Tongue (tissue), 2 donors: Measurements from ENCODE around the gene OR9G4. TPM values are rescaled to one million over a fixed set of nuclear protein-coding genes. Genes with fewer than 3 reads are reported as not detected.
A peak's percentile ranks its signal among the peaks of the same experiment; 100 is the strongest.

Experiments
- DNase-seq: peaks from one replicate; pipeline ENCODE4 v3.0.0-alpha.2; 2015
- total RNA-seq: library from RNA; depleted of rRNA; stranded (reverse); fragments of >200 nt; gene quantifications from one replicate; pipeline ENCODE4 v1.2.3, GENCODE V29; 2014

OR9G4 gene
- not detected for total RNA-seq

GRCh38 chr11:56748597-56748996 lies at the start of gene OR9G4:
Gene OR9G4 (minus strand): TSS chr11:56748697. CDS start chr11:56743766, 4,931 bp downstream.
- DNase-seq, result no peak

GRCh38 chr11:56783448-56784041 lies 35.0 kb upstream of the OR9G4 start:
- peak; percentile 57 for DNase-seq

- DNase-seq, result no peak
Measured at GRCh38 chr11:56782167-56782847, 33.8 kb upstream of the OR9G4 start.

GRCh38 chr11:56776809-56777208 lies 28.3 kb upstream of the OR9G4 start:
- no peak for DNase-seq

GRCh38 chr11:56764976-56765375 lies 16.5 kb upstream of the OR9G4 start:
- no peak for DNase-seq

- no peak for DNase-seq
Measured at GRCh38 chr11:56751480-56751879, 3.0 kb upstream of the OR9G4 start.

GRCh38 chr11:56750190-56750589 lies 1.7 kb upstream of the OR9G4 start:
- DNase-seq, result no peak

GRCh38 chr11:56740886-56741285 lies 7.6 kb downstream of the OR9G4 start:
- DNase-seq, result no peak

GRCh38 chr11:56740107-56740506 lies 8.4 kb downstream of the OR9G4 start:
- DNase-seq, result no peak

GRCh38 chr11:56720513-56720912 lies 28.0 kb downstream of the OR9G4 start:
- no peak for DNase-seq

- peak; percentile 45 for DNase-seq
Measured at GRCh38 chr11:56716379-56716854, 32.1 kb downstream of the OR9G4 start.

- DNase-seq, result no peak
Measured at GRCh38 chr11:56714206-56714605, 34.3 kb downstream of the OR9G4 start.

GRCh38 chr11:56706486-56706885 lies 42.0 kb downstream of the OR9G4 start:
- no peak for DNase-seq

GRCh38 chr11:56705784-56706396 lies 42.6 kb downstream of the OR9G4 start:
- DNase-seq, result no peak

- no peak for DNase-seq
Measured at GRCh38 chr11:56700914-56701485, 47.5 kb downstream of the OR9G4 start.

- peak; percentile 3 for DNase-seq
Measured at GRCh38 chr11:56700242-56700913, 48.1 kb downstream of the OR9G4 start.

- no peak for DNase-seq
Measured at GRCh38 chr11:56698795-56699194, 49.7 kb downstream of the OR9G4 start, which contains the start of gene OR9G1. Gene OR9G1 (plus strand): TSS chr11:56699095. CDS start chr11:56700388, 1,293 bp downstream.

GRCh38 chr11:56693428-56693827 lies 55.1 kb downstream of the OR9G4 start:
- no peak for DNase-seq
